T1000 (cell line): ENCODE measurements around the gene HLX.
A peak's percentile ranks its signal among the peaks of the same experiment; 100 is the strongest.

Experiments used
- DNase-seq: peaks from one replicate; lab custom pipeline; 2025; ENCODE audit warnings: mixed read lengths; lab: John Stamatoyannopoulos, UW

Gene HLX

DNA sequence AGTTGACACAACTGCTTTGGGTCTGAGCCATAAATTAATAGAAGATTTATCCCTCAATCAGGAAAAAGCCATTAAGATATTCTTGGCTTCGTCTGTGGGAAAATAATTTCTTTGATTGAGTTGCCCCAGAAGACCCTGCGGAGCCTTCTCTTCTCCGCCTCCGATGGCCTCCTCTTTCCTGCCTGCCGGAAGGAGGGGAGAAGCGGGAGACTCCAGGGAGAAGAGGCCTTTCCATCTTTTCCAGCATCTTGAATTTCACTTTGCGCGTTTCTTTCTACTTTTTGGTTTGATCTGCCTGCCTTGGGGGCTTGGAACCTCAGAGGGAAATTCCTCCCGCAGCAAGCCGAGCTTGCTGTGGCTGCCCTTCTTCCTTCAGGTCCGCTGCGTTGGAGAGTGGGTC, 16.8 kb downstream of the HLX start:
- no peak for DNase-seq

GRCh38 chr1:220900842-220901241, 21.6 kb downstream of the HLX start:
- no peak for DNase-seq

GRCh38 chr1:220901881-220902280, 22.6 kb downstream of the HLX start:
- DNase-seq = no peak

DNA sequence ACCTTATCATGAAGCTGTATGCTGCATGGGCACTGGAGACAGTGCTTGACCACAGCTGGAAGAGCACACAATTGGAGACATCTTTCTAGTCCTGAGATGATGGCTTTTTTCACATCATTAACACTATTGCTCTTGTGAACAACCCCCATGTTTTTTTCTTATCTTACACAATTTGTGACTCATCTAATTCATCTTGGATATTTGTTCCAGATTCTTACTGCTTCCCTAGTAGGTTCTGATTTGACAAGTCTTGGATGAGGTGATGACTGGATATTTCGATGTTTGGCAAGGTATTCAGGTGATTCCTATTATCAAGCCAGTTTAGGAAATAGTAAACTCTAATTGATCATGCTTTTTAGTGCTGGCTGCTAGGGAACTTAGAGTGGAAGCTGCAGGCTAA, 23.7 kb downstream of the HLX start:
- DNase-seq = no peak

GRCh38 chr1:220904876-220905275, 25.6 kb downstream of the HLX start:
- DNase-seq = no peak

DNA sequence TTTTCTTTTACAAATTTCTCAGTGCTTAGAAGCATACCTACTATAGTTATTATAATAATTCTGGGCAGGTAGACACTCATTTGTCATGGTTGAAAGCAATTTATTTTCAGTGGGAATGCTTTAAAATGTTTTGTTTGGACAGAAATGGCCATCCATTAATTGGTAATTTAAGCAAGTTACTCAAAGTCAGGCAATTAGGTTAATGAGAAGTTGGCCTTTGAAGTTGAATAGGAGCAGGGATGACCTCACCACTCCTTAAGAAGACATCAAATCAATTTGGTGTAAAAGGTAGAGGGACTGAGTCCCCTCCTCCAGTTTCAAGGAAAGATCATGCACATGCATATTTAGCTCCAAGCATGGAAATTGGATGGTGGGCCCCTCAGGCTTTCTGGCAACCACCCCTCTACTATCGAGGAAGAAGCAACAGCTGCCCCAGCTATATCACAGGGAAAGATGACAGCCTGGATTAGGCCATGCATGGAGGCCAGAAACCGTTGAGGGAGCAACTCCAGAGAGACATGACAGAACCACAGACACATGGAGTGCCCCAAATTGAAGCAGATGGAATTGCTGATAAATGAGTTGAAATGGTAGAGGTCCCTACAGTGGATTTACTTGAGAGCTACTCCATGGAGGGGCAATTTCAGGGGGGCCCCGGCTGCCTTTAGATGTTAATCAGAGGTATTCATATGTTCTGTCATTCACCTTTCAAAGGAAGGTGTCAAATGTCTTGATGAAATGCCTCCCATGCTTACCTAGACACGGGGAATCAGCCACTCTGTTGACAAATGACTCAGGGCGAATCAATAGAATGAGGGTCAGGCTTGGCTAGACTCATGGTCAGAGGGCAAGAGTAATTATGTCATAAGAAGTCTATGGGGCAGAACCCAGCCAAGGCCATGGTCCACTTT, 26.7 kb downstream of the HLX start:
- no peak for DNase-seq

GRCh38 chr1:220906561-220907334, 27.5 kb downstream of the HLX start:
- DNase-seq = peak; percentile 65

DNA sequence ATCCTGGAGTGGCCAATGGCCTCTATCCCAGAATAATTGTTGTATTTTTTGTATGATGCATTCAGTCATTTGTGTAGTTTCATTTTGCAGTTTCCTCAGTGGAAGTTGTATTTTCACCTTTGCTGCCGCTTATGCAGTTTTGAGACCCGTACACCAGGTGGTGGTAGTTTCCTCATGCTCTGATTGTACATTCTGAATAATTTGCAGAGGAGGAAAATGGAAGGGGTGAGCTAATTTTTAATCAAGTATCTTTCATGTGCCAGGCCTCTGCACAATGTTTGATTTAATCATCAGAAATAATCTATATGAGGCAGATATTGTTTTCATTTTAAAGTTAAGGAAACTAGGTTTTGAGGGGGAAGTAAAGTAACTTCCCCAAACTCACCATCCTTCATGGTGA, 29.5 kb downstream of the HLX start:
- DNase-seq = no peak

DNA sequence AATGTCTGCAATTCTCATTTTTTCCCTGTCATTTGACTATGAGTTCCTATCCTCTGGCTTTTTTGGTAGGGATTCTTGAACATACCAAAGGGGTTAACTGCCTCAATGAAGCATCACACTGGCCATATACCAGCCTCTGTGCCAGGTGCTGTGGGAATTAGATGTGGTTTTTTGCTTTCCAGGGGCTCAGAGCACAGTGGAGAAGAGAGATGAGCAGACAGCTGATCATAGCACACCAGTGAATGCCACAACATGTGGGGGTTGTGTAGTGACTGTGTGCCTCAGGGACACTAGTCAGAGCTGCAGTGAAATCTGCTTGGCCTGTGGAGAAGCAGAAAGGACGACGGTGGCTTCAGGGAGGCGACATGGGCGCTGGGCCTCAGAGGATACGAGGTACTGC, 30.8 kb downstream of the HLX start:
- DNase-seq = no peak

- no peak for DNase-seq
Observed at GRCh38 chr1:220914283-220915116, 35.3 kb downstream of the HLX start.

DNA sequence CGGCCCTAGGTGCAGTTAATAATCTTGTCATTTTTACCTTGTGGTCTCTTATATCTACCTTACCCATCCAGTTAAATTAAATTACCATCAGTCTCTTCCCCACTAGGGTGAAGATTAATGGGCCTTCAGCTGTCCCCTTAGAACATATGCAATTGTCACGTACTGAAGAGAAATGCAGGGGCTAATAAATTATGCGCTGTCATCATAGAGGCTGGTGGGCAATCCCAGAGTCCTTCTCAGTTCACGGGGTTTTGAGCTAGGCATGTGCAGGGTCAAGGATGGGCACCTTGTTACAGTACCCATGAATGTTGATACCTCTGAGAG, 35.8 kb downstream of the HLX start:
- no peak for DNase-seq

DNA sequence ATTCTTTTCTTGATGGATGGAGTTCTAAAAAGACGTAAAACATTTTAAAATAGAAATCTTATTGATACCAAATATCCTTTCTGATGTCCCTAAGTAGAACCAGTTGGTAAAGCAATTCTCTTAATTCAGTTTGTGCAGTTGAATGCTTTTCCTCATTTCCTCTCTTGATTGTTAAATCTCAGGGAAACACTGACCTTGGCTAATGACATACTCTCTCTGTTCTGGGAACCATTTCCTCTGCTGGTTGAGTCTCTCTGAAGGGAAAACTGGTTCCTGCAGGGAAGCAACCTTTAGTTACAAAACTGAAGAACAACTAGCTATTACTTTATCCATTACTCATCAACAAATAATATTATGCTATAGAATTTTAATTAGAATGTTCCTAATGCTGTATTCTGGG, 36.7 kb downstream of the HLX start:
- DNase-seq = no peak

- no peak for DNase-seq
Observed at GRCh38 chr1:220917101-220917500, 37.9 kb downstream of the HLX start.

DNA sequence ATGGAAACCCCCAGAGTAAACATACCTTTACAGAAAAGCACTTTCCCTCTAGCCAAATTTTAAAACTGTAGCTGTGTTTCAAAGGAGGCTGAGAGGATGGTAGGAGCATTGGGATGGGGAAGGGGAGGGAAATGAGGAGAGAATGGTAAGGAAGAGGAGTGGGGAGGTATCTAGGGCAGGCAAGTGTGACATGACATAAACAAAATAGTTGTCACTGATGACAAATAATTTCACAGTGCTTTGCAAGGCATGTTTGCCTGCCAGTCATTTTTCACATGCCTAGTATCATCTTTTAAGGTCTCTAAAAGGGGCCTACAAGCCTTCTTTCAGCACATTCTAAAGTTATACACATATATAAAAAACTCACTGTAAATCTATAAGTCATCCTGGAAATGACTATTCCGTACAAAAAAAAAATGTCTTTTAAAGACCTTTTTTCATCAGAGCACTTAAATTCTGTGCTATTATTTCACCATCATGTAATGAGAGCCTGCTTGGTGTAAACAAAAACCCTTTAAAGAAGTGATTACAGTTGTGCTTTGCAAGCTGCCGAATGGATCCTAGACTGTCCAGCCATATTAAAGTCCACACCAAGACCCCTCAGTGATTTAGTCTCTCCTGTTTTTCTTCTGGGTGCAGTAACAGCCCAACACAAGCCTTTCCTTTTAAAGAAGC, 38.4 kb downstream of the HLX start:
- no peak for DNase-seq

GRCh38 chr1:220918285-220918951, 39.2 kb downstream of the HLX start:
- DNase-seq = no peak

GRCh38 chr1:220920967-220921366, 41.7 kb downstream of the HLX start:
- DNase-seq = no peak

DNA sequence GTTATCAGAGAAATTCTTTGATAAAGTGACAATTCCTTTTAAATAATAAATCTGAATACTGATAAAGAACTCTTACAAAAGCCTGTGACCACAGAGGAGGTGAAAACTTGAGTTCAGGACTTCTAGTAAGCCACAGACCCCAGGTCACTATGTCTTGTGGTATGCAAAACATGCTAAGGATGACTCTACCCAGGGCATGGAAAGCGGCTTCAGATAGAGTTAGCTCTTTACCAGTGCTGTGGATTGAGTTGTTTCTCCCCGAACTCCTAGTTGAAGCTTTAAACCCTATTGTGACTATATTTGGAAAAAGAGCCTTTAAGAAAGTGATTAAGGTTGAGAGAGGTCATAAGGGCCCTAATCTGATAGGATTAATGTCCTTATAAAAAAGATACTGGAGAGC, 42.3 kb downstream of the HLX start:
- no peak for DNase-seq

GRCh38 chr1:220921971-220922635, 42.9 kb downstream of the HLX start:
- DNase-seq = no peak

- no peak for DNase-seq
Observed at GRCh38 chr1:220922951-220923350, 43.7 kb downstream of the HLX start.

- DNase-seq = no peak
Observed at GRCh38 chr1:220924331-220924970, 45.2 kb downstream of the HLX start.
